ENCODE results near the gene GTF3C5.
"Not testable (repeated sequence)": the region's sequence is repeated elsewhere in the genome, so short reads cannot be mapped to it uniquely, and the experiment has no call there.

GTF3C5 gene

DNA sequence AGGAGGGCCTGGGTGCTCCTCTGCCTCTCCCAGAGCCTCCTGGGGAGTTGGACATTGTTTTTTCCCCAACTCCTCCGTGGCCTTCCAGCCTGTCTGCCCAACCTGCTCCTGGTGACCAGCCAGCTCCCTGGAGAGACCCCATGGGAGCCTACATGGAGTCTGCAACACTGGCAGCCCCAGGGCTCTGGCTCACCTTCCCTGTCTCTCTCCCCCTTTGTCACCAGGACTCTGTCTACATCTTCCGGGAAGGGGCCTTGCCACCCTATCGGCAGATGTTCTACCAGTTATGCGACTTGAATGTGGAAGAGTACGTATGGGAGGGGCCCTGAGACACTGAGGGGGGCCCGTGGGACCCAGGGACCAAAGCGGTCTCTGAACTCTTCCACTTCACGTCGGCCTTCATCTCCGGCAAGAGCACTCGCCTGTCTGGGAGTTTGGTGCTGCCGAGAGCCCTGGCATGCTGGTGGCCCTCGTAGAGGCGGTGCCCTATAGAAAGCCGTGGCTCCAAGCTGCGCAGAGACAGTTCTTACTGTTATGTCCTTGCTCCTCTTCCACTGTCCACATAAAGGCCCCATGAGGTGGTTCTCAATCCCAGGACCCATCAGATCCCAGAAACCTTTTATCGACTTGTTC is 25.1 kb downstream of the GTF3C5 start:
- no peak for DNase-seq (ENCODE audit: low spot score)

DNA sequence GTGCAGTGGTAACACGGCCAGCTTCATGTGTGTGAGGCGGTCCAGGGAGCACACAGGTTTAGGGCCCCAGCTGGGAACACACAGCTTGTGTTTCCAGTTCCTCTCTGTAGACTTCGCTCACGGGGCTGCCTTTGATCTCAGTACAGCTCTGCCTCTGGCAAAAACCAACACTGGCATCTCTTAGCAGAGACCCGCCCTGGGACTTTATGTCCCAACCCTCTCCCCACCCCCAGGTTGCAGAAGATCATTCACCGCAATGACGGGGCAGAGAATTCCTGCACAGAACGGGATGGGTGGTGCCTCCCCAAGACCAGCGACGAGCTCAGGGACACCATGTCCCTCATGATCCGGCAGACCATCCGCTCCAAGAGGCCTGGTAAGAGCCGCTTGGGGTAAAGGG is 25.7 kb downstream of the GTF3C5 start:
- DNase-seq (ENCODE audit: low spot score): no peak

DNA sequence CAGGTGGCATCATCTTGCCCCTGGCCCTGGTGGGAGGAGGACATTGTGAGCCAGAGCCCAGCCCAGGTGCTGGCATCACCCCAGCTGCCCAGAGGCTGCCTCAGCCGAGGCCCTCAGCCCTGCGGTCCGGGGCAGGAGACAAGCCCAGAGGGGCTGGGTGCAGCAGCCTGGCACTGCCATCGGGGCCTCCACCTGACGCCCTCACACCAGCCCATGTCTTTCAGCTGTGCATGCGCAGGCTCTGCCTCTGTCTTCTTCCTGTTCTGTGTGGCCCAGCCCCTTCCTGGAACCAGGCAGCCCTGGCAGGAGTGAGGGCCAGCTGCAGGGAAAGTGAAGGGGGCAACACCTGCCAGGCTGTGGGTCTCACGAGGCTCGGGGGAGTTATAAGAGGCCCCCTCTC is 26.2 kb downstream of the GTF3C5 start:
- DNase-seq (ENCODE audit: low spot score): no peak

DNA sequence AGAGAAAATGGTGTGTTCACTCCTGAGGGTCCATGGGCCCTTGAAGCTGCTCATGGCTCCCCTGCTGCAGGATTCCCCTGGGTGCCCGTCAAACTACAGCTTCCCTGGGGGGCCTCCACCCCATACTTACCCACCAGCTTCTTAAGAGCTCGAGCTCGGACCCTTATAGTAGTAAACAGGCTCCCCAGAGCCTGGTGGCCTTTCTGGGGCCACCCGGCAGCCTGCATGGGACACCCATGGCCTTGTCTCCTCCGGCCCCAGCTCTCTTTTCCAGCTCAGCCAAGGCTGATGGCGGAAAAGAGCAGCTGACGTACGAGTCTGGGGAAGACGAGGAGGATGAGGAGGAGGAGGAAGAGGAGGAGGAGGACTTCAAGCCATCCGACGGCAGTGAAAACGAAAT is 26.8 kb downstream of the GTF3C5 start:
- DNase-seq (ENCODE audit: low spot score): no peak

DNA sequence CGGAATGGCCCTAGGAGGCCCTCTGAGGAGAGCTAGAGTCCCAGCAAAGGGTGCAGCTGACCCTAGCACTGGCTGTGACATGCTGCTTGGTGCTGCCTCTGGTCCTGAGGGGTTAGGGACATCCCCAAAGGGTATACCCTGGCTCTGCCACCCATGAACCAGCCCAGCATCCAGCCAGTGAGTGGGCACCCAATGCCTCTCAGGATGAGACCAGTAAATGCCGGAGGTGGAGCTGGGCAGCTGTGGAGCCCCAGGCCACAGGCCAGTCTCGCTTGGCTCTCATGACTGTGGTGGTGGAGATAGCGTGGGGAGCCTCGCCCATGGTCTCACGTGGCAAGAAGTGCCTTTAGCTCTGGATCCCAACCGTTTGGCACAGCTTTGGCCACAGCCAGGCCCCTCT is 27.3 kb downstream of the GTF3C5 start:
- DNase-seq (ENCODE audit: low spot score): no peak

DNA sequence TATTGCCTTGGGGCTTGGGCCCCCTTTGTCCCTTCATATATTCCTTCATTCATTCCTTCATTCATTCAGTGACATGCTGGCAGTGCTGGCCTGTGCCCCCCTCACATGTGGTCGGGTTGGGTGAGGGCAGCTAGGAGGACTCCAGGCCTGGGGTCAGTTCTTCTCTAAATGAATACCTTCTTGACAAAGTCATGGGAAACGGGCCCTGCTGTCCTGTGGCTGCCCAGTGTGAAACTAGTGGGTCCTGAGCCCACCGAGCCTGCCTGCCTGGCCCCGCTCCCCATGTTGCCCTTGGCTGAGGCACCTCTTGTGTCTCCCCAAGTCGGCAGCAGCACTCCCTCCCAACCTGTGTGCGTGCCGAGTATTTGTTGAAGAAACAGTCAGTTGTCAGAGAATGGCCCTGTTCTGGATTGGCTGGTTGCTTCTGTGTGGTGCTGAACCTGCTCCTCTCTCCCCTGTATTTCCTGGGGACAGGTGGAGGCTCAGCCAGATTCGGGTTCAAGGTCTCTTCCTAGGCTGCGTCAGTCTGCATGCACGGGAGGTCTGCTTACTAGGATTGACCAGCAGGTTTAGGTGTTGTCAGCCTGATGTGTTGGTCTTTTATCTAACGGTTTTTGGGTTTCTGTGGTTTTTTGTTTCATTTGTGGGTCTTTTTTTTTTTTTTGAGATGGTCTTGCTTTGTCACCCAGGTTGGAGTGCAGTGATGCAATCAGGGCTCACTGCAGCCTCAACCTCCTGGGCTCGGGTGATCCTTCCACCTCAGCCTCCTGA is 27.9 kb downstream of the GTF3C5 start:
- no peak for DNase-seq (ENCODE audit: low spot score)

DNA sequence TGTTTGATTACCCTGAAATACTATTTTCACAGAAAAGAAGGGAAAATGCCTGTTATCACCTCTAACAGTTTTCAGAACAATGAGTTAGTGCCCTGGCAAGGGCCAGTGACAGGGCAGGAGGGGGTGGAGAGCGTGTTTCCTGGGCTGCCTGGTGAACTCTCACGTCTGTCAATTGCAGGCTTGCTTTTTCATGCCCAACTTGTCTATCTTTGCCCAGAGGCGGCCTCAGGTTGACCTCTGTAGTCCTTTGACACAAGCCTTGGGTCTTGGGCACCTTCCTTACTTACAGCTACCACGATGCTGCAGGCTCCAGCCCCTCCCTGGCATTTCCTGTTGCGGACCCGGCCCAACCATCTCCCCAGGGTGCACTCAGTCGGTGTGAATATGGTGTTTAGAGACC is 28.8 kb downstream of the GTF3C5 start:
- no peak for DNase-seq (ENCODE audit: low spot score)

DNA sequence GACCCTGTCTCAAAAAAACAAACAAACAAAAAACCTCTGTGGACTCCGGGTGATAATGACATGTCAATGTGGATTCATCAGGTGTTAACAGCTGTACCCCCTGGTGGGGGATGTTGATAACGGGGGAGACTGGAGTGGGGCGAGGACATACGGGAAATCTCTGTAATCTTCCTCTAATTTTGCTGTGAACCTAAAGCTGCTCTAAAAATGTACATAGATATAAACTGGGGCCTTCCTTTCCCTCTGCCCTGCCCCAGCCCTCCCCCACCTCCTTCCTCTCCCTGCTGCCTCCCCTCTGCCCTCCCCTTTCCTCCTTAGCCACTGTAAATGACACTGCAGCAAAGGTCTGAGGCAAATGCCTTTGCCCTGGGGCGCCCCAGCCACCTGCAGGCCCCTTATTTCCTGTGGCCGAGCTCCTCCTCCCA is 29.6 kb downstream of the GTF3C5 start:
- no peak for DNase-seq (ENCODE audit: low spot score)

DNA sequence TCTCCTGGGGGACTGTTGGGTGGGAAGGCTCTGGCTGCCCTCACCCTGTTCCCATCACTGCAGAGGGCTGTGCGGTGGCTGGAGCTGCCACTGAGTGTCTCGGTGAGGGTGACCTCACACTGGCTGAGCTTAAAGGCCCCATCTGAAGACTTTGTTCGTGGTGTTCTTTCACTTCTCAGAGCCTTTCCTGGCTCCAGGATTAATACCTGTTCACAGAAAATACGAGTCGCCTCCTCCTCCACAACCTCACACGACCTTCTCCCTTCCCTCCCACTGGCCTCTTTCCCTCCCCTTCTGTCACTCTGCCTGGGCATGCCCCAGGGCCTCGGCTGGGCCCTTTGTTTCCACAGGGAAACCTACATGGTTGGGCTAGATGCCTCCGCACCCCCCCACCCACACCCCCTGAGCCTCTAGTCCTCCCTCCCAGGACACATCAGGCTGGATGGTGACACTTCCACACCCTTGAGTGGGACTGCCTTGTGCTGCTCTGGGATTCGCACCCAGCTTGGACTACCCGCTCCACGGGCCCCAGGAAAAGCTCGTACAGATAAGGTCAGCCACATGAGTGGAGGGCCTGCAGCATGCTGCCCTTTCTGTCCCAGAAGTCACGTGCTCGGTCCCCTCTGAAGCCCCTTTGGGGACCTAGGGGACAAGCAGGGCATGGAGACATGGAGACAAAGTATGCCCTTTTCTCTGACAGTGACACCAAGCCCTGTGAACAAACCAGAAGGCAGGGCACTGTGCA is 30.4 kb downstream of the GTF3C5 start:
- DNase-seq (ENCODE audit: low spot score): peak; percentile 34

DNA sequence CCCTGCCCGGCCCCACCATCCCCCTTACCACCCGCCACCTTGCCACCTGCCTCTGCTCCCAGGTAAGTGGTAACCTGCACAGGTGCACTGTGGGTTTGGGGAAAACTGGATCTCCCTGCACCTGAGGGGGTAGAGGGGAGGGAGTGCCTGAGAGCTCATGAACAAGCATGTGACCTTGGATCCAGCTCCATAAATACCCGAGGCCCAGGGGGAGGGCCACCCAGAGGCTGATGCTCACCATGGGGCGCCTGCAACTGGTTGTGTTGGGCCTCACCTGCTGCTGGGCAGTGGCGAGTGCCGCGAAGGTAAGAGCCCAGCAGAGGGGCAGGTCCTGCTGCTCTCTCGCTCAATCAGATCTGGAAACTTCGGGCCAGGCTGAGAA is 31.0 kb downstream of the GTF3C5 start, which contains the start of gene CEL:
Gene CEL (plus strand): TSS at position 218 of the 382 bp plus-strand sequence. CDS start 22 bp downstream, at position 240.
- DNase-seq (ENCODE audit: low spot score): not testable (repeated sequence)

DNA sequence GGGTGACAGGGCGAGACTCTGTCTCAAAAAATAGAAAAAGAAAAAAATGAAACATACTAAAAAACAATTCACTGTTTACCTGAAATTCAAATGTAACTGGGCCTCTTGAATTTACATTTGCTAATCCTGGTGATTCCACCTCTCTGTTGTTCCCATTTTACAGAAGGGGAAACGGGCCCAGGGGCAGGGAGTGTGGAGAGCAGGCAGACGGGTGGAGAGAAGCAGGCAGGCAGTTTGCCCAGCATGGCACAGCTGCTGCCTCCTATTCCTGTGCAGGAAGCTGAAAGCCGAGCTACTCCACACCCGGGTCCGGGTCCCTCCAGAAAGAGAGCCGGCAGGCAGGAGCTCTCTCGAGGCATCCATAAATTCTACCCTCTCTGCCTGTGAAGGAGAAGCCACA is 31.8 kb downstream of the GTF3C5 start:
- not testable (repeated sequence) for DNase-seq (ENCODE audit: low spot score)

DNA sequence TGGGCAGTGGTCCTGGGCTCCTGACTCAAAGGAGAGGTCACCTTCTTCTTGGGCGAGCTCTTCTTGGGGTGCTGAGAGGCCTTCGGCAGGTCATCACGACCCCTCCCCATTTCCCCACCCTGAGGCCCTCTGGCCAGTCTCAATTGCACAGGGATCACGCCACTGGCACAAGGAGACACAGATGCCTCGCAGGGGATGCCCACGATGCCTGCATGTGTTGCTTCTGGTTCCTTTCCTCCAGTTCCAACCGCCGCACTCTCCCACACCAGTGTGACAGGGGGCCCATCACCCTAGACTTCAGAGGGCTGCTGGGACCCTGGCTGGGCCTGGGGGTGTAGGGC is 32.3 kb downstream of the GTF3C5 start:
- no peak for DNase-seq (ENCODE audit: low spot score)

DNA sequence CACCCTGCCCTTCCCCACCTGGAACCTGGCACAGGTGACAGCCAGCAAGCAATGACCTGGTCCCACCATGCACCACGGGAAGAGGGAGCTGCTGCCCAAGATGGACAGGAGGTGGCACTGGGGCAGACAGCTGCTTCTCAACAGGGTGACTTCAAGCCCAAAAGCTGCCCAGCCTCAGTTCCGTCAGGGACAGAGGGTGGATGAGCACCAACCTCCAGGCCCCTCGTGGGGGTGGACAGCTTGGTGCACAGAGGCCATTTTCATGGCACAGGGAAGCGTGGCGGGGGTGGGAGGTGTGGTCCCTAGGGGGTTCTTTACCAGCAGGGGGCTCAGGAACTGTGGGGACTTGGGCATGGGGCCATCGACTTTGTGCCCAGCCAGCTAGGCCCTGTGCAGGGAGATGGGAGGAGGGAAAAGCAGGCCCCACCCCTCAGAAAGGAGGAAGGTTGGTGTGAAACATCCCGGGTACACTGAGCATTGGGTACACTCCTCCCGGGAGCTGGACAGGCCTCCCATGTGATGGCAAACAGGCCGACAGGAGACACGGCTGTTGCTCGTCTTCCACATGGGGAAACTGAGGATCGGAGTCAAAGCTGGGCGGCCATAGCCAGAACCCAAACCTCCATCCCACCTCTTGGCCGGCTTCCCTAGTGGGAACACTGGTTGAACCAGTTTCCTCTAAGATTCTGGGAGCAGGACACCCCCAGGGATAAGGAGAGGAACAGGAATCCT is 32.9 kb downstream of the GTF3C5 start:
- DNase-seq (ENCODE audit: low spot score): no peak

DNA sequence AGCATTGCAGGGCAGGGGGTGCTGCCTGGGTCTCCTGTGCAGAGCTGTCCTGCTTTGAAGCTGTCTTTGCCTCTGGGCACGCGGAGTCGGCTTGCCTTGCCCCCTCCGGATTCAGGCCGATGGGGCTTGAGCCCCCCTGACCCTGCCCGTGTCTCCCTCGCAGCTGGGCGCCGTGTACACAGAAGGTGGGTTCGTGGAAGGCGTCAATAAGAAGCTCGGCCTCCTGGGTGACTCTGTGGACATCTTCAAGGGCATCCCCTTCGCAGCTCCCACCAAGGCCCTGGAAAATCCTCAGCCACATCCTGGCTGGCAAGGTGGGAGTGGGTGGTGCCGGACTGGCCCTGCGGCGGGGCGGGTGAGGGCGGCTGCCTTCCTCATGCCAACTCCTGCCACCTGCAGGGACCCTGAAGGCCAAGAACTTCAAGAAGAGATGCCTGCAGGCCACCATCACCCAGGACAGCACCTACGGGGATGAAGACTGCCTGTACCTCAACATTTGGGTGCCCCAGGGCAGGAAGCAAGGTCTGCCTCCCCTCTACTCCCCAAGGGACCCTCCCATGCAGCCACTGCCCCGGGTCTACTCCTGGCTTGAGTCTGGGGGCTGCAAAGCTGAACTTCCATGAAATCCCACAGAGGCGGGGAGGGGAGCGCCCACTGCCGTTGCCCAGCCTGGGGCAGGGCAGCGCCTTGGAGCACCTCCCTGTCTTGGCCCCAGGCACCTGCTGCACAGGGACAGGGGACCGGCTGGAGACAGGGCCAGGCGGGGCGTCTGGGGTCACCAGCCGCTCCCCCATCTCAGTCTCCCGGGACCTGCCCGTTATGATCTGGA is 33.7 kb downstream of the GTF3C5 start:
- DNase-seq (ENCODE audit: low spot score): no peak

DNA sequence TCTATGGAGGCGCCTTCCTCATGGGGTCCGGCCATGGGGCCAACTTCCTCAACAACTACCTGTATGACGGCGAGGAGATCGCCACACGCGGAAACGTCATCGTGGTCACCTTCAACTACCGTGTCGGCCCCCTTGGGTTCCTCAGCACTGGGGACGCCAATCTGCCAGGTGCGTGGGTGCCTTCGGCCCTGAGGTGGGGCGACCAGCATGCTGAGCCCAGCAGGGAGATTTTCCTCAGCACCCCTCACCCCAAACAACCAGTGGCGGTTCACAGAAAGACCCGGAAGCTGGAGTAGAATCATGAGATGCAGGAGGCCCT is 34.2 kb downstream of the GTF3C5 start:
- DNase-seq (ENCODE audit: low spot score): no peak

DNA sequence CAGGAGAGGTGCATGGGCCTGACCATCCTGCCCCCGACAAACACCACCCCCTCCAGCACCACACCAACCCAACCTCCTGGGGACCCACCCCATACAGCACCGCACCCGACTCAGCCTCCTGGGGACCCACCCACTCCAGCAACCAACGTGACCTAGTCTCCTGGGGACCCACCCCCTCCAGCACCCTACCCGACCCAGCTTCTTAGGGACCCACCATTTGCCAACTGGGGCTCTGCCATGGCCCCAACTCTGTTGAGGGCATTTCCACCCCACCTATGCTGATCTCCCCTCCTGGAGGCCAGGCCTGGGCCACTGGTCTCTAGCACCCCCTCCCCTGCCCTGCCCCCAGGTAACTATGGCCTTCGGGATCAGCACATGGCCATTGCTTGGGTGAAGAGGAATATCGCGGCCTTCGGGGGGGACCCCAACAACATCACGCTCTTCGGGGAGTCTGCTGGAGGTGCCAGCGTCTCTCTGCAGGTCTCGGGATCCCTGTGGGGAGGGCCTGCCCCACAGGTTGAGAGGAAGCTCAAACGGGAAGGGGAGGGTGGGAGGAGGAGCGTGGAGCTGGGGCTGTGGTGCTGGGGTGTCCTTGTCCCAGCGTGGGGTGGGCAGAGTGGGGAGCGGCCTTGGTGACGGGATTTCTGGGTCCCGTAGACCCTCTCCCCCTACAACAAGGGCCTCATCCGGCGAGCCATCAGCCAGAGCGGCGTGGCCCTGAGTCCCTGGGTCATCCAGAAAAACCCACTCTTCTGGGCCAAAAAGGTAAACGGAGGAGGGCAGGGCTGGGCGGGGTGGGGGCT is 35.6 kb downstream of the GTF3C5 start:
- DNase-seq (ENCODE audit: low spot score): no peak

DNA sequence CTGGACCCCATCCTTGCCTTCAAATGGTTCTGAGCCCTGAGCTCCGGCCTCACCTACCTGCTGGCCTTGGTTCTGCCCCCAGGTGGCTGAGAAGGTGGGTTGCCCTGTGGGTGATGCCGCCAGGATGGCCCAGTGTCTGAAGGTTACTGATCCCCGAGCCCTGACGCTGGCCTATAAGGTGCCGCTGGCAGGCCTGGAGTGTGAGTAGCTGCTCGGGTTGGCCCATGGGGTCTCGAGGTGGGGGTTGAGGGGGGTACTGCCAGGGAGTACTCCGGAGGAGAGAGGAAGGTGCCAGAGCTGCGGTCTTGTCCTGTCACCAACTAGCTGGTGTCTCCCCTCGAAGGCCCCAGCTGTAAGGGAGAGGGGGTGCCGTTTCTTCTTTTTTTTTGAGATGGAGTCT is 36.2 kb downstream of the GTF3C5 start:
- no peak for DNase-seq (ENCODE audit: low spot score)

DNA sequence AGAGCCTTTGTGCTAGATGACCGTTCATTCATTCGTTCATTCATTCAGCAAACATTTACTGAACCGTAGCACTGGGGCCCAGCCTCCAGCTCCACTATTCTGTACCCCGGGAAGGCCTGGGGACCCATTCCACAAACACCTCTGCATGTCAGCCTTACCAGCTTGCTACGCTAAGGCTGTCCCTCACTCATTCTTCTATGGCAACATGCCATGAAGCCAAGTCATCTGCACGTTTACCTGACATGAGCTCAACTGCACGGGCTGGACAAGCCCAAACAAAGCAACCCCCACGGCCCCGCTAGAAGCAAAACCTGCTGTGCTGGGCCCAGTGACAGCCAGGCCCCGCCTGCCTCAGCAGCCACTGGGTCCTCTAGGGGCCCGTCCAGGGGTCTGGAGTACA is 37.0 kb downstream of the GTF3C5 start:
- no peak for DNase-seq (ENCODE audit: low spot score)

DNA sequence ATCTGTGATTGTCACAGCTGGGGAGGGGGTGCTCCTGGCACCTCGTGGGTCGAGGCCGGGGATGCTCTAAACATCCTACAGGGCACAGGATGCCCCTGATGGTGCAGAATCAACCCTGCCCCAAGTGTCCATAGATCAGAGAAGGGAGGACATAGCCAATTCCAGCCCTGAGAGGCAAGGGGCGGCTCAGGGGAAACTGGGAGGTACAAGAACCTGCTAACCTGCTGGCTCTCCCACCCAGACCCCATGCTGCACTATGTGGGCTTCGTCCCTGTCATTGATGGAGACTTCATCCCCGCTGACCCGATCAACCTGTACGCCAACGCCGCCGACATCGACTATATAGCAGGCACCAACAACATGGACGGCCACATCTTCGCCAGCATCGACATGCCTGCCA is 37.6 kb downstream of the GTF3C5 start:
- DNase-seq (ENCODE audit: low spot score): not testable (repeated sequence)

DNA sequence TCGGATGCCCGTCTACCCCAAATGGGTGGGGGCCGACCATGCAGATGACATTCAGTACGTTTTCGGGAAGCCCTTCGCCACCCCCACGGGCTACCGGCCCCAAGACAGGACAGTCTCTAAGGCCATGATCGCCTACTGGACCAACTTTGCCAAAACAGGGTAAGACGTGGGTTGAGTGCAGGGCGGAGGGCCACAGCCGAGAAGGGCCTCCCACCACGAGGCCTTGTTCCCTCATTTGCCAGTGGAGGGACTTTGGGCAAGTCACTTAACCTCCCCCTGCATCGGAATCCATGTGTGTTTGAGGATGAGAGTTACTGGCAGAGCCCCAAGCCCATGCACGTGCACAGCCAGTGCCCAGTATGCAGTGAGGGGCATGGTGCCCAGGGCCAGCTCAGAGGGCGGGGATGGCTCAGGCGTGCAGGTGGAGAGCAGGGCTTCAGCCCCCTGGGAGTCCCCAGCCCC is 39.7 kb downstream of the GTF3C5 start:
- DNase-seq (ENCODE audit: low spot score): not testable (repeated sequence)

DNA sequence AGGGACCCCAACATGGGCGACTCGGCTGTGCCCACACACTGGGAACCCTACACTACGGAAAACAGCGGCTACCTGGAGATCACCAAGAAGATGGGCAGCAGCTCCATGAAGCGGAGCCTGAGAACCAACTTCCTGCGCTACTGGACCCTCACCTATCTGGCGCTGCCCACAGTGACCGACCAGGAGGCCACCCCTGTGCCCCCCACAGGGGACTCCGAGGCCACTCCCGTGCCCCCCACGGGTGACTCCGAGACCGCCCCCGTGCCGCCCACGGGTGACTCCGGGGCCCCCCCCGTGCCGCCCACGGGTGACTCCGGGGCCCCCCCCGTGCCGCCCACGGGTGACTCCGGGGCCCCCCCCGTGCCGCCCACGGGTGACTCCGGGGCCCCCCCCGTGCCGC is 40.2 kb downstream of the GTF3C5 start:
- not testable (repeated sequence) for DNase-seq (ENCODE audit: low spot score)

Data from GM03348 (cell line).